GM21737 (cell line): ENCODE data around the gene ENTR1.

Experiments used
- ATAC-seq: cut with Tn5 transposase; IDR thresholded peaks from one replicate; pipeline ENCODE4 v1.9.1; 2021; ENCODE audit warnings: mild to moderate bottlenecking, moderate library complexity; ENCODE audit not compliant: unreplicated experiment

ENTR1 gene

DNA sequence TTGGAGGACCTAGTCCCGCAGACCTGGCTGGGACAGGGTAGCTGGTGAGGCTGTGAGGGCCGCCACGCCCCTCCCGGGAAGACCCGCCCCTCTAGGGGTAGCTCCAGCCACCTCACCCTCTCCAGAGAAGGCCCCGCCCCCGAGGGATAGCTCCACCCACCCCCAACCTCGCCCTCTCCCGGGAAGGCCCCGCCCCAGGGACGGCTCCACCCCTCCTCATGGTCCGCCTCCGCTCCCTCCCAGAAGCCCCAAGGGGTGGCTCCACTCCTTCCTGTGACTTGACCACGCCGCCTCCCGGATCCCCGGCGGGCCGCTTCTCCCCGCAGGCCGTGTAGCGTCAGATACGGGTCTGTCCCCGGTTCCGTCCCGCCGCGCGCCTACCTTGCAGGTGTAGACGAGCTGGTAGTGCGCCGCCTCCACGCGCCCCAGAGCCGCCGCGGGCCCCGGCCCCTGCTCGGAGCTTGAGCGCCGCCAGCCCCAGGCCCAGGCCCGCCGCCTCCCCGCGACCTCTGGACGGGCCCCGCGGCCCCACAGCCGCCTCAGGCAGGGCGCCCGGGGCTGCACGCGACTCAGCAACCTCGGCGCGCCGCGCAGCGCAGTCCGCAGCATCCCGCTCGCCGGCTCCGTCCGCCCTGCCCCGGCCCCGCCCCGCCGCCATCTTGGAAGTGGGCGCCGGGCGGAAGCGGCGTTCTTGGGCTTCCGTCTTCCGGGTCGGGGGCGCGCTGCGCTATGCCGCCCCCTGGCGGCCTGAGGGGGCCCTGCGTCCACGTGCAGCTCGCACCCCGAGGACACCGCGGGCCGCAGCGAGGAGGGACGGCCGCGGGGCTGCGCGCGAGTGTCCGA is 47.1 kb downstream of the ENTR1 start, which contains the start of gene DNLZ:
Gene DNLZ, minus strand, starts transcription at position 639 of the 843 bp plus-strand sequence. Its CDS starts 30 bp downstream, at position 609.
- ATAC-seq = peak; percentile 71

DNA sequence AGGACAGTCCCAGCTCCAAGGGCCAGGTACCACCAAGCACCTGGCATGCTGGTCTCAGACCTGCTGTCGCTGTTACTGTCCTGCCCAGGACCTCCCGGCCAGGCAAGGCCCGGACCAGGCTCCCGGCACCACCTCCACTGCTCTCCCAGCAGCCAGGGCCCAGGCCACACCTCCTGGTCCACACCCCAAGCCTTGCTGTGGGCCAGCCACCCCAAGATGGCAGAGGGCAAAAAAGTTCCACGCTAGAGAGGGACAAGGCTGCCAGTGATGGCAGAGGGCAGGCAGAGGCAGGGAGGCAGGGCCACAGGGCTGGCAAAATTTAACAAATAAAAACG is 48.0 kb downstream of the ENTR1 start:
- no peak for ATAC-seq

DNA sequence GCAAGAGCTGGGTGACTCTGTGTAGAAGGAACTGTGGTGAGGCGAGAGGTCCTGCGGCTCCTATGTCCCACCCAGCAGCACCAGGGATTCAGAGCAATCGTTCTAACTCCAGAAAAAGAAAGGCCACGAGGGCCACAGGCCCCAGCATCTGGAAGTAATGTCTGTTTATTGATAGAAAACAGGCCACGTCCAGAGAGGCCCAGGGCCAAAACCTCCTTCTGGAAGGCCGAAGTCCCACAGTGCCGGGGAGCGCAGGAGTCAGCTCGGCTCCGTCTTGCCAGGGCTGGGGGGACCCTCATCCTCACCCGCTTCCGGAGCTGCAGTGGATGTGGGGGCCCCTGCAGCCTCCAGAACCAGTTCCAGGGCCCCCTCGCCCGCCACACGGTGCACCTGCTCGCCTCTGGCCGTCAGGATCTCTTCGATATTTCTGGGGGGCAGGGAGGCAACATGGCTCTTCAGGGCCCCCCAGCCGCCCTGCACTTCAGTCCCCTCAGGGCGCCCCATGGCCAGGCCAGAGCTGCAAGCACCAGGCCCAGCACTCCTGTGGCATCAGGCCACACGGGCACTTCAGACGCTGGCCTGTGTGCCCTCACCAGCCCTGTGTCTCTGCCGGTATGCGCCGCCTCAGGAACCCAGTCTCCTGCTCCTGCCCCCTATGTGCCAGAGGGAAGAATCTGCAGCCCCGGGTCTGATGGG is 48.5 kb downstream of the ENTR1 start:
- no peak for ATAC-seq

DNA sequence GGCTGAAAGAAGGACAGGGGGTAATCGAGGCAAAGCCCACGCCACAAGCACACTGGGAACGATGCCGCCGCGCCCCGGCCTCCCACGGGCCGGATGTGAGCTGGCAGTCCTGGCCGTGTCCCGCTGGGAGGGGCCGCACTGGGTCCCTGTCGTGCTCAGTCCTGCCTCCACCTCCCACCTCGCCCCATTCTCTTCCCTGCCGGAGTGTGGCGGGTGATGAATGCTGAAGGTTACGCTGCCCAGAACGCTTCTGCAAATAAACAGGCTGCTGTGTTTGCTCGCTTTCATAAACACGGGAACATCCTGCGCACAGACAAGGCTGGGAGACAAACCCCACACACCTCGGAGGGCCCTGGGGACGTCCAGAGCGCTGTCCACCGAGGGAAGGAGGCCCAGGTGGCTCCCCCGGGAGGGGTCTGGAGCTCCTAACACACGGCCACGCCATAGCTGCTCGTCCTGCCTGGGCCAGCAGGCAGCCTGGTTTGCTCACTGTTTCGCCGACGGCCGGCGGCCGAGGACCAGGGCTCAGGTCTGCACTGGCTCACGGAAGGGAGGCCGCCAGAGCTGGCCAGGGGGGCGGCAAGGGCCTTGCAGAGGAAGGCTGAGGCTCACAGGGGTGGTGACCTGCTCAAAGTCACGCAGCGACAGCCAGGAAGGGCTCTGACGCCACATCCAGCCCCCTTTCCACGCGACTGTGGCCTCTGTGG is 49.2 kb downstream of the ENTR1 start:
- no peak for ATAC-seq

DNA sequence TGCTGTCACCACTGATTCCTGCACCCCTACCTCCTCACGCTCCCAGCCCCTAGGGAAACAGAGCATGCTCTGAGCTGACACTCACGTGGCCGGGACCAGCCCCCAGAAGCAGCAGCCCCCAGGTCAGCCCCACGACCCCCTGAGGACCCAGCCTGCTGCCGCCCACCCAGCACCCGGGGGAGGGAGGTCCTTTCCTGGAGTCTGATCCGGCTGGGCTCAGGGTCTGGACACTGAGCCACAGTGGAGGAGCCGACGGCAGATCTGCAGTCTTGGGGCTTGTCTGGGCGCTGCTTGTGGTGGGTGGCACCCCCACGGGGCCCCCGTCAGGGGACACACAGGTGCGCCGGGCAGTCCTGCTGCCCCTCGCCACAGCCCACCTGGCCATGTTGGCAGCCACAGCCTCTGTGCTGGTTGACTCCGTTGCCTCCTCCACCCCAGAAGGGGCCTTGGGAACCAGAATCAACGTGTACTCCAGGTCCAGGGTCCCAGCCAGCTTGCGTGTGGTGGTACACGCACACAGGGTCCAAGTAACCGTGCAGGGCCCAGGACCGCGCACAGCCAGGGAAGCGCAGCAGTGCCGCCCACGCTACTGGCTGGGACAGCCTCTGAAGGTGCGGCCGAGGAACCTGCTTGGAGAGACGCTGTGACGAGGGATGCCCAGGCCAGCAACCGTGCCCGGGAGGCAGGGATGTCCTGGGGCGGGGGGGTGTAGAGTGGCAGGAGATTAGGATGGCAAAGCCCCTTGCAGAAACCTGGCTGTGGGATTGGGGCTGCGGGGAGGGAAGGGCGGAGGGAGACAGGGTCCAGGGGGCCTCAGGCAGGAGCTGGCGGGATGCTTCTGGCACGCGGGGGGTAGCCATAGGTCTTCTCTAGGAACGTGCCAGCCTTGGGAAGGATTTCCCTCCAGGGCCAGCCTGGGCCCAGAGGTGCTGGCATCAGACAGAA is 50.4 kb downstream of the ENTR1 start:
- ATAC-seq = no peak

DNA sequence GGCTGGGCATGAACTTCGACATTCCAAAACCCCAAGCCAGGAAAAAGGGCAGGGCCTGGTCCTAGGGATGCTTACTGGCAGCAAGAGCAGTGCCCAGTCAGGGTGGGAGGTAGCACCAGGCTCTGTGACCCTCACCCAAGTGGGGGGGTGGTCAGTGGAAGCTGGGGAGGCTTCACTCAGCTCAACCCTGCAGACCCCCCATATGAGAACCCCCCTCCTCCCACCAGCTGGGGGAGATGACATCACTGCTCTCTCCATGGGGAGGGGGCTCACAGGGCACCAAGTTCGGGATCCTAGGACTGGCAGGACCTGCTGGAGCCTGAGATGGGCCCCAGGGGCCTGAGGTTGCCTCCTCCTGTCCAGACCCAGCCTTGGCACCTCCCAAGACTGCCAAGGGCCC is 51.5 kb downstream of the ENTR1 start:
- ATAC-seq = no peak

DNA sequence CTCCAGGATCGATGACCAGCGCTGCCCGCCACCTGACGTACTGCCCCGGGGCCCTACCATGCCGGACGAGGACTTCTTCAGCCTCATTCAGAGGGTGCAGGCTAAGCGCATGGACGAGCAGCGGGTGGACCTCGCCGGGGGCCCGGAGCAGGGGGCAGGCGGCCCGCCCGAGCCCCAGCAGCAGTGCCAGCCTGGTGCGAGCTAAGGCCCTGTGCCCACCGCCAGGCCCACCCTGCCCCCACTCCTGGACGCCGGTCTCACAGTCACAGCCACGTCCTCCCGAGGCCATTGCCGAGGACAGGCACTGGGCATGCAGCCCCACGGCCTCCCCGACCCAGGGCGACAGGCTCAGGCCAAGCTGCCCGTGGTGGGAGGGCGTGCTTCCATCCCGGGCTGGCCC is 52.4 kb downstream of the ENTR1 start:
- ATAC-seq = no peak

DNA sequence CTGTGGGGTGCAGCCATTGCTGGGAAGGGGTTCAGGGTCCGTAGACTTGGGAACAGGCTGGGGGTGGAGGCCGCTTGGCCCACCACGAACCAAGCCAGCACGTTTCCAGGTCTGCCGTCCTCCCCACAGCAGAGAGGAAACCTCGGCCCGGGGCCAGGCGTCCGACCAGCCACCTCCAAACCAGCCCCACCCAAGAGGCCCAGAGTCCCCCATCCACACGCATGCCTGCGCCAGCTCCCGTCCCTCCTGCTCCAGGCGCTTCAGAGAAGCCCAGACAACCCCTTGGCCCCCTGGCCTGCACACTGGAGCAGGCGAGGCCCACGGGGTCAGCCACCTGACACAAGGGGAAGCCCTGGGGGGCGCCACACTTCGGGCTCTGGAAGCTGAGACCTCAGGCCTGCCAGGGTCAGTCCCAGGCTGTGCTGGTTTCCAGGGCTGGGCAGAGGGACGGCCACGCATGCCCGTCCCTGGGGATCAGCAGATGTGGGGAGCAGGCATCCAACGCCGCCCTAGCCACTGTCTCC is 53.1 kb downstream of the ENTR1 start:
- no peak for ATAC-seq

DNA sequence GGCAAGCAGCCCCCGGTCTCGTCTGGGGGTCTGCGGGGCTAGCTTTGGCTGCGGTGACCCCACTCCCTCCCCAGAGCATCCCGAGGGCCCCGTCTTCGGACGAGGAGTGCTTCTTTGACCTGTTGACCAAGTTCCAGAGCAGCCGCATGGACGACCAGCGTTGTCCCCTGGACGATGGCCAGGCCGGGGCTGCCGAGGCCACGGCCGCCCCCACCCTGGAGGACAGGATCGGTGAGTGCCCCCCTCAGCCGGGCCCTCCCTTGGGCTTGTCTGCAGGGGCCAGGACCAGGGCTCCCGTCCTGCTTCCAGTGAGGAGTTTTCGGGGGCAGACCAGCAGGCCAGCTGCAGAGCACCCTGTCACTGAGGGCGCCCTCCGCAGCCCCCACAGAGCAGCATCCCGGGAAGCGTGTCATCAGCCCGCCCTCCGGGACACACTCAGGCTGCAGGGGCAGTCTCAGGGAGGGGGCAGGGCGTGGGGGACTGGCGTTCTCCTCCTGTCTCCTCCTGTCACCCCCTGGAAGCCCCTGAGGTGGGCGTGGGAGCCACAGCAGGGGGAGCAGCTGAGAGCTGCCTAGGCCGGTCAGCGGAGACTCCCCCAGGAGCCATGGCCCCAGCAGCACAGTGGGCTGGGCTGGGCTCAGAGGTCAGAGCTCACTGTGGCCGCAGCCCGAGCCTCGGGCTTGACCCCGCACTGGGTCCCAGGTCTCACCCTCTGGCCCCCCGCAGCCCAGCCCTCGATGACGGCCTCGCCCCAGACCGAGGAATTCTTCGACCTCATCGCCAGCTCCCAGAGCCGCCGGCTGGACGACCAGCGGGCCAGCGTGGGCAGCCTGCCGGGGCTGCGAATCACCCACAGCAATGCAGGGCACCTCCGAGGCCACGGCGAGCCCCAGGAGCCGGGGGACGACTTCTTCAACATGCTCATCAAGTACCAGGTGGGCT is 54.5 kb downstream of the ENTR1 start:
- ATAC-seq = no peak

DNA sequence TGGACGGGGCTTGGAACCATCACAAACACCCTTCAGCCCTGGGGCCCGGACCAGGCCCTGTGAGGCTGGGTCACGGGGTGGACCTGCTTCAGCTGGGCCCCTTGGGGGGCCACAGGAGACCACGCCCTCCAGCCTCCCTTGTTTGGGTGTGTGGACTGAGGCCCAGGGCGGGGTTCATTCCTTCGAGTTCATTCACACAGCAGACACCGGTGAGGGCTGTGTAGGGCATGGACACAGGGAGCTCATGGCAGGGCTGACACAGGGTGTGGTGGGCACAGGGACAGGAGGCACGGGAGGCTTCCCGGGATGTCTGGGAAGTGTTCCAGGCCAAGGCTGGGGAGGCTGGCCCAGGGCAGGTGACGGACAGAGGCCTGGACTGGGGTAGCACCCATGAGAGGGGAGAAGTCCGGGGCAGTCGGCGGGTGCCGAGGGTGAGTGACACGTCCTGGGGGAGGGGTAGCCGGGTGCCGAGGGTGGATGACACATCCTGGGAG is 55.8 kb downstream of the ENTR1 start:
- ATAC-seq = no peak

DNA sequence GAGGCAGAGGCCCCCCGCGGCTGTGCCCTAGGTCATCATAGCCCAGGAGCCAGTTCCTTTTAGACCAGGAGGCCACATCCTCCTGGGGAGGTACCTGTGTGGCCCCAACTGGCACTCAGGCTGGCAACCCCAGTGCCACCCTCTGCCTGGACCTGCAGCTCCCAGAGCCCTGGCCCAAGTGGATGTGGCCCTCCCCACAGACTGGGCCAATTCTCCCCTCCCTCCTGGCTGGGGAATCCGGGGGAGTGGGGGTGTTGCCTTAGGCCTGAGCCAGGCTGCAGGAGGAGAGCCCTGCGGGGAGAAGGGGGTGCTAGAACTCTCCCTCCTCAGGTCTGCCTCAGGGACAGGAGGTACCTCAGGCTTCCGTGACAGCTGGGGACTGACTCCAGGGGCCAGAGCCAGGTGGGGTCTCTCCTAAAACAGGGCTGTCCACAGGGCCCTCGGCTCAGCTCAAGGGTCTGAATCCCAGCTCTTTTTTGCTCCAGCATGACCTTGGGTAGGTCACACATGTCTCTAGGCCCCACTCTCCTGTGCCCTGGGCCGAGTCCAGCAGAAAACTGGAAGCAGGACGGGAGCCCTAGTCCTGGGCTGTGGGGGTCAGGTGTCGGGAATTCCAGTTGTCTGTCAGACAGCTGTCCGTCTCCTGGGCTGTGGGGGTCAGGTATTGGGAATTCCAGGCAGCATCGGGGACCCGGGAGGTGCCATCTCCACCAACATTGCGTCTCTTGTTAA is 56.5 kb downstream of the ENTR1 start:
- no peak for ATAC-seq

DNA sequence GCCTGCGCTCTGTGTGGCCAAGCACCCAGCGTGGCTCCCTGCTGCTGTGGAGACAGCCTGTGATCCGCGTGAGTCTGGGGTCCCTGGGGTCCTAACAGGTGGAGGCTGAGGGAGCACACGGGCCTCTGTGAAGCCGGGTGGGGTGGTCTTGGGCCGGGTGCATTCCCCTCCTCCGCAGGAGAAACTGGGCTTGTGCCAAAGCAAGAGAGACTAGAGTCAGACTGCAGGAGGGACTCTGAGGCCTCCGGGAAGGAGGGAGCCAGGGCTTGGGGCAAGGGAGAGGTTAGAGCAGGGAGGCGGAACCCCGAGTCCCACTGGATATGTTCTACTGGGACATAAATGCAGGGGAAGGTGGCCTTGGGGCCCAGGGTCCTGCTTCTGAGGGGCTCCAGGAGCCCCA is 57.3 kb downstream of the ENTR1 start:
- no peak for ATAC-seq

DNA sequence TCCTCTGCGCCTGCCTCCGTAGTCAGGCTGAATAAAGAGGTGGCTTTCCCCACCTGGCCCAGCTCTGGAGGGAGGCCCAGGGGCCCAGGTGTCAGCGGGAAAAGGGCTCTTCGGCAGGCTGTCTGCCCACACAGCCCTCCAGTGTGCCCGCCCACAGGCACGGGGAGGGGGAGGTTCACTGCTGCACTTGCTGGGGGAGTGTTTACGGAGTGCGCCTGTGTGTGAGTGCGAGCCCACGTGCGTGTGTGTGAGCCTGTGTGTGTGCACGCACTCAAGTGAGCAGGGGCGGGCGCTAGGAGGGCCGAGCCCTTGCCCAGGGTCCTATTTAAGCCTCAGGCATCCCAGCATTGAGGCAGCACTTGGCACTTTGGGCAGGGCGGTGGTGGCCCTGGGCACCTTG is 57.7 kb downstream of the ENTR1 start:
- no peak for ATAC-seq
